SK-N-SH treated with all-trans-retinoic acid at 6 μM for 48 hours (cell line): Measurements from ENCODE around the gene INTS13.
A peak's percentile ranks its signal among the peaks of the same experiment; 100 is the strongest.

Experiments used
- ATAC-seq: fragments of 200-7000 bp; cut with Tn5 transposase; 3 replicates; pipeline ENCODE4 v1.9.1; 2020; ENCODE audit warnings: mild to moderate bottlenecking, moderate library complexity
- ARNTL ChIP-seq: fragments of 450-650 bp; formaldehyde crosslinking; IDR thresholded peaks from 2 replicates; pipeline ENCODE4 v1.5.0; 2020; ENCODE audit warnings: low read depth, mild to moderate bottlenecking, moderate library complexity, borderline replicate concordance
- CSDC2 ChIP-seq: fragments of 250-450 bp; sonication (Bioruptor Pico); IDR thresholded peaks from 2 replicates; pipeline ENCODE4 v1.5.0; 2020; ENCODE audit warnings: mild to moderate bottlenecking, moderate library complexity
- ESRRG ChIP-seq: fragments of 250-450 bp; sonication (Bioruptor Pico); IDR thresholded peaks from 2 replicates; pipeline ENCODE4 v1.6.1; 2021; ENCODE audit warnings: mild to moderate bottlenecking
- GLIS3 ChIP-seq: fragments of 250-450 bp; sonication (Bioruptor Pico); IDR thresholded peaks from 2 replicates; pipeline ENCODE4 v1.5.0; 2020; ENCODE audit warnings: mild to moderate bottlenecking, moderate library complexity
- ISL1 ChIP-seq: fragments of 250-450 bp; sonication (Bioruptor Pico); IDR thresholded peaks from 2 replicates; pipeline ENCODE4 v2.1.2; 2022; ENCODE audit warnings: mild to moderate bottlenecking, moderate library complexity
- OSR1 ChIP-seq: fragments of 250-450 bp; sonication (Bioruptor Pico); IDR thresholded peaks from 2 replicates; pipeline ENCODE4 v1.8.0; 2022; ENCODE audit warnings: moderate library complexity, mild to moderate bottlenecking, inconsistent platforms
- PPARA ChIP-seq: fragments of 250-450 bp; sonication (Bioruptor Pico); IDR thresholded peaks from 2 replicates; pipeline ENCODE4 v1.5.0; 2020; ENCODE audit warnings: mild to moderate bottlenecking, borderline replicate concordance
- RARB ChIP-seq: fragments of 250-450 bp; sonication (Bioruptor Pico); IDR thresholded peaks from 2 replicates; pipeline ENCODE4 v1.8.0; 2021; ENCODE audit warnings: mild to moderate bottlenecking, moderate library complexity
- SNAI2 ChIP-seq: fragments of 250-450 bp; sonication (Bioruptor Pico); IDR thresholded peaks from 2 replicates; pipeline ENCODE4 v1.5.0; 2020; ENCODE audit warnings: mild to moderate bottlenecking, moderate library complexity
- TCF4 ChIP-seq: fragments of 250-450 bp; sonication (Bioruptor Pico); IDR thresholded peaks from 2 replicates; pipeline ENCODE4 v1.8.0; 2021; ENCODE audit warnings: mild to moderate bottlenecking, moderate library complexity, borderline replicate concordance
- TOX ChIP-seq: fragments of 250-450 bp; sonication (Bioruptor Pico); IDR thresholded peaks from 2 replicates; pipeline ENCODE4 v1.8.0; 2021; ENCODE audit warnings: mild to moderate bottlenecking, moderate library complexity, borderline replicate concordance
- ZC3H10 ChIP-seq: fragments of 250-450 bp; sonication (Bioruptor Pico); IDR thresholded peaks from 2 replicates; pipeline ENCODE4 v1.5.1; 2021; ENCODE audit warnings: mild to moderate bottlenecking, moderate library complexity
- ZFP3 ChIP-seq: fragments of 250-450 bp; sonication (Bioruptor Pico); IDR thresholded peaks from 2 replicates; pipeline ENCODE4 v1.5.0; 2020; ENCODE audit warnings: mild to moderate bottlenecking, moderate library complexity
- ZFP30 ChIP-seq: fragments of 450-650 bp; formaldehyde crosslinking; IDR thresholded peaks from 2 replicates; pipeline ENCODE4 v1.5.0; 2022; ENCODE audit warnings: mild to moderate bottlenecking, moderate library complexity
- ZNF70 ChIP-seq: fragments of 450-650 bp; formaldehyde crosslinking; IDR thresholded peaks from 2 replicates; pipeline ENCODE4 v1.5.0; 2020; ENCODE audit warnings: mild to moderate bottlenecking, moderate library complexity
- ZNF8 ChIP-seq: fragments of 450-650 bp; formaldehyde crosslinking; IDR thresholded peaks from 2 replicates; pipeline ENCODE4 v1.5.0; 2020; ENCODE audit warnings: mild to moderate bottlenecking, moderate library complexity
- TF ChIP-seq, protein P1 (sequence below): fragments of 250-450 bp; sonication (Bioruptor Pico); IDR thresholded peaks from 2 replicates; pipeline ENCODE4 v1.5.1; 2021; ENCODE audit warnings: mild to moderate bottlenecking, moderate library complexity
- TF ChIP-seq, protein P2 (sequence below): fragments of 250-450 bp; sonication (Bioruptor Pico); IDR thresholded peaks from 2 replicates; pipeline ENCODE4 v1.5.1; 2020; ENCODE audit warnings: low read depth, mild to moderate bottlenecking, moderate library complexity
- TF ChIP-seq, protein P3 (sequence below): fragments of 250-450 bp; sonication (Bioruptor Pico); IDR thresholded peaks from 2 replicates; pipeline ENCODE4 v1.8.0; 2021; ENCODE audit warnings: low read depth, mild to moderate bottlenecking, moderate library complexity, borderline replicate concordance
- TF ChIP-seq, protein P4 (sequence below): fragments of 250-450 bp; sonication (Bioruptor Pico); IDR thresholded peaks from 2 replicates; pipeline ENCODE4 v1.5.0; 2020; ENCODE audit warnings: mild to moderate bottlenecking, moderate library complexity

The INTS13 gene

DNA sequence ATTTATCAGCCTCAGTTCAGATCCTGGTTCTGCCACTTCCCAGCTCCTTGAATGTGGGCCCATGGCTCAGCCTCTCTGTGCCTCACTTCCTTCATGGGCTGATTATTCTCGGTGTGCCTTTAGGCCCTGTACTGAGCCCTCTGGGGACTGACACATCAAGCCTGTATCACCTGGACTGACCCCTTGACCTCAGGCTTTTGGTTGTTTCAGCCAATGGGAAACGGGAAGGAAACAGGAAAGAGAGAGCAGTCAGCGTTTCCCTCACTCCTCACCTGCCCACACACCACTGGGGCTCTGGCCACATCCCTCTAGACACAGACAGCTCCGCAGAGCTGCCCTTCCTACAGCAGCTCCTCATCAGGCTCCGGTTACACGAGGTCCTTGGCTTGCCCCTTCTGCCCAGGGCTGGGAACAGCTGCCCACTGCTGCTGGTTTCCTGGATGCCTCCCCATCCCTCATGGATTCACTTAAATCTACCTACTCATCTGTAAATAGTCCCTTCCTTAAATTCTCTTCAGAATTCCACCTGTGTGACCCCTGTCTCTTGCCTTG lies 67.8 kb downstream of the INTS13 start:
- TF ChIP-seq TCF4 (CRISPR knock-in tag): no peak
- TF ChIP-seq GLIS3 (CRISPR knock-in tag): no peak
- TF ChIP-seq SNAI2 (CRISPR knock-in tag): no peak
- TF ChIP-seq CSDC2 (CRISPR knock-in tag): no peak
- TF ChIP-seq RARB: no peak
- TF ChIP-seq ZNF8 (CRISPR knock-in tag): no peak
- ATAC-seq: peak; percentile 52

DNA sequence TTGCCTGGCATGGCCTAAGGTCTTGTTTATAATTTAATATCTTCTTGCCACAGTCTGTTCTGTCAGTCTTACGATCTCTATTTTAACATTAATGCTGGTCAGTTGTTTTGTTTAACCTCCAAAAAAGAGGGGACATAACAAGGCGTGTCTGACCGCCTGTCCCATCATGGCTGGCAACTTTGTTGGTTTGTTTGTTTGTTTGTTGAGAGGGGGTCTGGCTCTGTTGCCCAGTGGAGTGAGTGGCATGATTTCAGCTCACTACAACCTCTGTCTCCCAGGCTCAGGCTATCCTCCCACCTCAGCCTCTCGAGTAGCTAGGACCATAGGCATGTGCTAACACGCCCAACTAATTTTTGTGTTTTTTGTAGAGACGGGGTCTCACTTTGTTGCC lies 68.7 kb downstream of the INTS13 start:
- ATAC-seq: no peak
- TF ChIP-seq, protein P1, sequence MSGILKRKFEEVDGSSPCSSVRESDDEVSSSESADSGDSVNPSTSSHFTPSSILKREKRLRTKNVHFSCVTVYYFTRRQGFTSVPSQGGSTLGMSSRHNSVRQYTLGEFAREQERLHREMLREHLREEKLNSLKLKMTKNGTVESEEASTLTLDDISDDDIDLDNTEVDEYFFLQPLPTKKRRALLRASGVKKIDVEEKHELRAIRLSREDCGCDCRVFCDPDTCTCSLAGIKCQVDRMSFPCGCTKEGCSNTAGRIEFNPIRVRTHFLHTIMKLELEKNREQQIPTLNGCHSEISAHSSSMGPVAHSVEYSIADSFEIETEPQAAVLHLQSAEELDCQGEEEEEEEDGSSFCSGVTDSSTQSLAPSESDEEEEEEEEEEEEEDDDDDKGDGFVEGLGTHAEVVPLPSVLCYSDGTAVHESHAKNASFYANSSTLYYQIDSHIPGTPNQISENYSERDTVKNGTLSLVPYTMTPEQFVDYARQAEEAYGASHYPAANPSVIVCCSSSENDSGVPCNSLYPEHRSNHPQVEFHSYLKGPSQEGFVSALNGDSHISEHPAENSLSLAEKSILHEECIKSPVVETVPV (CRISPR knock-in tag): no peak
- TF ChIP-seq ZNF8 (CRISPR knock-in tag): no peak
- no peak for TF ChIP-seq SNAI2 (CRISPR knock-in tag)

DNA sequence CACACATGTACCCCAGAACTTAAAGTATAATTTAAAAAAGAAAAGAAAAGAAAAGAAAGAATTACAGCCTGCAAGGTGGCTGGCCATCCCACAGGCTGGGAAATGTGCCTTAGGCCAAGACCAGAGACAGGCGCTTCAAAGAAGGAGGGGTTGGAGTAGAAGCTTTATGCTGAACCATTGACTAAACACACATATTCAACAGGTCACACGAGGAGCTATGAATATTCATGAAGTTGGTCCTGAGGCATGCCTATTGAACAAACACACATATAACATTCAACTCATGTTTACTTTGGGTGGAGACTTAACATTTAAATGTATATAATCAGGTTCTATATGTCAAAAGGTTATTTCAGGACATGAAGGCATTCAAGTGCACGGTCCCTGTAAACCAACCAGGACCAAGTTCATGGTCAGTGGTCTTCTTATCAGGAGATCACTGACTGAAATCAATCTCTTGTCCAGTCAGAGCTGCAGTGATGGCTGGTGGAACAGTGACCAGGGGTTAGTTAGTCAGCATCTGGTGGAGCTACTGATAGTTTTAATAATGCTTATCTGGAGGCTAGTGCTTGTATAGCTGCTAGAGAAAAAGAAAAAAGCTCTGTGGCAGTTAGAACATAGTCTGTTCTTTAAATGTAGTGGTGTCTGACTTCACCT lies 69.2 kb downstream of the INTS13 start:
- TF ChIP-seq, protein P2, sequence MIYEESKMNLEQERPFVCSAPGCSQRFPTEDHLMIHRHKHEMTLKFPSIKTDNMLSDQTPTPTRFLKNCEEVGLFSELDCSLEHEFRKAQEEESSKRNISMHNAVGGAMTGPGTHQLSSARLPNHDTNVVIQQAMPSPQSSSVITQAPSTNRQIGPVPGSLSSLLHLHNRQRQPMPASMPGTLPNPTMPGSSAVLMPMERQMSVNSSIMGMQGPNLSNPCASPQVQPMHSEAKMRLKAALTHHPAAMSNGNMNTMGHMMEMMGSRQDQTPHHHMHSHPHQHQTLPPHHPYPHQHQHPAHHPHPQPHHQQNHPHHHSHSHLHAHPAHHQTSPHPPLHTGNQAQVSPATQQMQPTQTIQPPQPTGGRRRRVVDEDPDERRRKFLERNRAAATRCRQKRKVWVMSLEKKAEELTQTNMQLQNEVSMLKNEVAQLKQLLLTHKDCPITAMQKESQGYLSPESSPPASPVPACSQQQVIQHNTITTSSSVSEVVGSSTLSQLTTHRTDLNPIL (CRISPR knock-in tag): no peak
- TF ChIP-seq ZFP30 (CRISPR knock-in tag) (no peak), SNAI2 (CRISPR knock-in tag) (no peak), ZFP3 (CRISPR knock-in tag) (no peak), ESRRG (CRISPR knock-in tag) (no peak), ZC3H10 (CRISPR knock-in tag) (no peak), ISL1 (CRISPR knock-in tag) (no peak), PPARA (CRISPR knock-in tag) (no peak), CSDC2 (CRISPR knock-in tag) (no peak)
- TF ChIP-seq, protein P3, sequence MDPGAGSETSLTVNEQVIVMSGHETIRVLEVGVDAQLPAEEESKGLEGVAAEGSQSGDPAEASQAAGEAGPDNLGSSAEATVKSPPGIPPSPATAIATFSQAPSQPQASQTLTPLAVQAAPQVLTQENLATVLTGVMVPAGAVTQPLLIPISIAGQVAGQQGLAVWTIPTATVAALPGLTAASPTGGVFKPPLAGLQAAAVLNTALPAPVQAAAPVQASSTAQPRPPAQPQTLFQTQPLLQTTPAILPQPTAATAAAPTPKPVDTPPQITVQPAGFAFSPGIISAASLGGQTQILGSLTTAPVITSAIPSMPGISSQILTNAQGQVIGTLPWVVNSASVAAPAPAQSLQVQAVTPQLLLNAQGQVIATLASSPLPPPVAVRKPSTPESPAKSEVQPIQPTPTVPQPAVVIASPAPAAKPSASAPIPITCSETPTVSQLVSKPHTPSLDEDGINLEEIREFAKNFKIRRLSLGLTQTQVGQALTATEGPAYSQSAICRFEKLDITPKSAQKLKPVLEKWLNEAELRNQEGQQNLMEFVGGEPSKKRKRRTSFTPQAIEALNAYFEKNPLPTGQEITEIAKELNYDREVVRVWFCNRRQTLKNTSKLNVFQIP (CRISPR knock-in tag): no peak
- TF ChIP-seq, protein P1 (CRISPR knock-in tag): no peak
- no peak for ATAC-seq

DNA sequence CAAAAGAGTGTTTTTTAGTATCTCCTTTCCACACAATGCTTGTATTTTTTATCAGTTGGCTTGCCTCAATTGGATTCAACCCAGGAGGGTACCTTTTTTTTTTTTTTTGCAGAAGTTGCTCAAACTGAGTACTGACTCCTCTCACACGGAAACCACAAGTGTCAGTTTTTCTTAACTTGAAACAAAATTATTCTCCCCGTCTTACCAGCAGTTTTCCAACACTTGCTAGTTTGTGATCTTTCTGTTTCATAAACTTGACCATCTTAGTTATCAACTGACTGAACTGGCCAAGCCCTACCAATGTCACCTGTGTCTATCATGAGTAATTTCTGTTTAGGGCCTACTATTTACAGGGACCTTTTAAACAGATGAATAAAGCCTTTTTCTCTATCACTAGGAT lies 70.7 kb downstream of the INTS13 start:
- TF ChIP-seq, protein P1 (CRISPR knock-in tag): no peak
- TF ChIP-seq ARNTL (CRISPR knock-in tag): no peak
- TF ChIP-seq TCF4 (CRISPR knock-in tag): no peak
- TF ChIP-seq, protein P4, sequence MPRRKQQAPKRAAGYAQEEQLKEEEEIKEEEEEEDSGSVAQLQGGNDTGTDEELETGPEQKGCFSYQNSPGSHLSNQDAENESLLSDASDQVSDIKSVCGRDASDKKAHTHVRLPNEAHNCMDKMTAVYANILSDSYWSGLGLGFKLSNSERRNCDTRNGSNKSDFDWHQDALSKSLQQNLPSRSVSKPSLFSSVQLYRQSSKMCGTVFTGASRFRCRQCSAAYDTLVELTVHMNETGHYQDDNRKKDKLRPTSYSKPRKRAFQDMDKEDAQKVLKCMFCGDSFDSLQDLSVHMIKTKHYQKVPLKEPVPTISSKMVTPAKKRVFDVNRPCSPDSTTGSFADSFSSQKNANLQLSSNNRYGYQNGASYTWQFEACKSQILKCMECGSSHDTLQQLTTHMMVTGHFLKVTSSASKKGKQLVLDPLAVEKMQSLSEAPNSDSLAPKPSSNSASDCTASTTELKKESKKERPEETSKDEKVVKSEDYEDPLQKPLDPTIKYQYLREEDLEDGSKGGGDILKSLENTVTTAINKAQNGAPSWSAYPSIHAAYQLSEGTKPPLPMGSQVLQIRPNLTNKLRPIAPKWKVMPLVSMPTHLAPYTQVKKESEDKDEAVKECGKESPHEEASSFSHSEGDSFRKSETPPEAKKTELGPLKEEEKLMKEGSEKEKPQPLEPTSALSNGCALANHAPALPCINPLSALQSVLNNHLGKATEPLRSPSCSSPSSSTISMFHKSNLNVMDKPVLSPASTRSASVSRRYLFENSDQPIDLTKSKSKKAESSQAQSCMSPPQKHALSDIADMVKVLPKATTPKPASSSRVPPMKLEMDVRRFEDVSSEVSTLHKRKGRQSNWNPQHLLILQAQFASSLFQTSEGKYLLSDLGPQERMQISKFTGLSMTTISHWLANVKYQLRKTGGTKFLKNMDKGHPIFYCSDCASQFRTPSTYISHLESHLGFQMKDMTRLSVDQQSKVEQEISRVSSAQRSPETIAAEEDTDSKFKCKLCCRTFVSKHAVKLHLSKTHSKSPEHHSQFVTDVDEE (CRISPR knock-in tag): no peak
- TF ChIP-seq OSR1 (CRISPR knock-in tag): no peak
- TF ChIP-seq TOX: no peak
- TF ChIP-seq, protein P2 (CRISPR knock-in tag): no peak
- TF ChIP-seq SNAI2 (CRISPR knock-in tag): no peak
- TF ChIP-seq GLIS3 (CRISPR knock-in tag): no peak
- no peak for TF ChIP-seq ZNF70 (CRISPR knock-in tag)
- no peak for TF ChIP-seq CSDC2 (CRISPR knock-in tag)
- no peak for TF ChIP-seq PPARA (CRISPR knock-in tag)
- no peak for TF ChIP-seq ESRRG (CRISPR knock-in tag)
- TF ChIP-seq, all 23 proteins: peak for 0
- no peak for ATAC-seq
